GM10847 (cell line): ENCODE results near the gene HECTD4.

Experiments
- POLR2A ChIP-seq: IDR thresholded peaks from 2 replicates; pipeline ENCODE4 v1.6.1; 2011; ENCODE audit not compliant: insufficient read length; ENCODE audit errors: extremely low read depth

The HECTD4 gene

DNA sequence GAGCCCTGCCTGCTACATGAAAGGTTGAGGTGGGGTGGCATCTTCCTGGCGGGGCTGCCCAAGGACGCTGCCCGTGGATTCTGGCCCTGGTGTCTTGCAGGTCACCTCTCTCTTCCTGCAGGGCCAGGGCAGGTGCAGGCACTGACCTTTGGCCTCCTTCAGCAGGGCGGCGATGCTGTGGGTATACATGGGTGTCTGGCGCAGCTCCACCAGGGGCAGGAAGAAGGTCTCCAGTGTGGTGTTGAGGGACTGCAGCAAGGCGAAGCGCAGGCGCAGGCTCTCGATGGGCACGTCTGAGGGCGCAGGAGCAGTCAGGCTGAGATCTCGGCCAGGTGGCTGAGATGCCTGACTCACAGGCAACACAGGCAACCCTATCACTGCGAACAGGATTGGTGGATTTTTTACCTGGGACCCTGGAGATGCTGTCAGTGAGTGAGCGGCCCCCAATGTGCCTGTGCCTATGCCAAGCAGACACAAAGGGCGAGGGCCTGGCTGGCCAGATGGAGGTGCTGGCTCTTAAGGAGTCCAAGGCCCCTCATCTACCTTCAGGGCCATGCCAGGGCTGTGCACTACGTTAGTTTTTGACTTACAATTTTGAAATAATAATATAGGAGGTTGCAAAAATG lies 211.1 kb downstream of the HECTD4 start:
- TF ChIP-seq POLR2A: no peak

DNA sequence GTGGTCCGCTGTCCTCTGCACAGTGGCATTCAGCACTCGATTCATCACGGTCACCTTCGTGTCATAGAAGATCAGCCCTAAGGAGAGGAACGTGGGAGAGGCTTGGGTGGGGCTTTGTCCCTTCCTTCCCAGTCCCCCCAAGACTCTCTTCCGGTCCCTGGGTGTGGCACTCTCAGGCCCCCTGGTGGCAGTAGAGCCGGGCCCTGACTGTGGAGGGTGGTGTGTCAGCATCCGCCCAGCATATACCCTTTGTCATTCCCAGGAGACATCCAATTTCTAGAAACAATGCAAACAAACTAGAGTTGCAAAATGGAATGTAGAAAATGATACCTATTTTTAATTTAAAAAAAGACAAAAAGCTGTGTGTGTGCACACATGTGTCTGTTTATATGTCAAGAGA lies 211.9 kb downstream of the HECTD4 start:
- TF ChIP-seq POLR2A: no peak

DNA sequence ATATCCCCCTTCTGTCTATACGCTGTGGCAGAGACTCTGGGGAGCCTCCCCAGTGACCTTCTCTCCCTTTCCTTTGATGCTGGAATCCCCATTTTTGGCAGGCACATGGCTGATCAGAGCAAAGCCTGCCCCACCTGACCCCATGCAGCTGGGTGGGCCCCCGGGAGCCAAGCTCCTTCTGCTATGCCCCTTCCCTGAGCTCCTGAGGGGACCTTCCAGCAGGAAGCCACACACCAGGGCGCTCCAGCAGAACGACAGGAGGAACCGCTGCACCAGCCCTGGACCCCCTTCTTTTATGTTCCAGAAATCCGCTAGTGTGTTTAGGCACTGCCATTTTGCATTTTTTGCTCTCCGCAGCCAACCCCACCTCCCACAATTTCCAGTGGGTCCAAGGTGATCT lies 212.3 kb downstream of the HECTD4 start:
- no peak for TF ChIP-seq POLR2A

DNA sequence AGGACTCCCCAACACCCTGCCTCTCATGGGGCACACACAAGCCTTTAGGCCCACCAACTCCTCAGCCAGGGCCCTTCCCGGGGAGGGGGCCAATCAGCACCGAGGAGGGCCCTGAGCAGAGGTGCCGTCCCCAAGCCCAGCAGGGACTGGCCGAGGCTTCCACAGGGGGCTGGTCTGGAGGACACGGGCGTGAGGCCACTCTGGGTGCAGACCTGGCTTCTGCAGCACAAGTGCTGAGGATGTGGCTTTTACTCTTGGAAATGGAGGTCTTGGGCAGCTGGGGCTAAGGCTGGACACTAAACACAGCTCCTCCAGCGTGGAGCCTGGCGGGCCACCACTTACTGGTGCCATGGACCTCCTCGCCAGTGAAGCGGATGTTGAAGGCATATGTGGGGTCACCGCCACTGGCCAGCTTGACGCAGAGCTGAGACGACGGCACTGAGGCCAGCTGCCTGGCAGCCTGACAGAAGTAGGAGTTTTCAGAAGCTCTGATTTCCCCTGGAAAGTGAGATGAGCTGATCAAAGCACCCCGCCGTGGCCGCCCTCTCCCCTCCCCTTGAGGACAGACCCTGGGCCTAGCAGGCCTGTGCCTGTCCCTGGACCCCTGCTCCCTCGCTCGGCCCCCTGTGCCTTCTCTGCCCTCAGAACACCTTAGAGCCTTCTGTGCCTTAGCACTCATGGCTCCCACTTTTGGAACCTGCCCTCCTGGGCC lies 212.9 kb downstream of the HECTD4 start:
- TF ChIP-seq POLR2A: no peak

DNA sequence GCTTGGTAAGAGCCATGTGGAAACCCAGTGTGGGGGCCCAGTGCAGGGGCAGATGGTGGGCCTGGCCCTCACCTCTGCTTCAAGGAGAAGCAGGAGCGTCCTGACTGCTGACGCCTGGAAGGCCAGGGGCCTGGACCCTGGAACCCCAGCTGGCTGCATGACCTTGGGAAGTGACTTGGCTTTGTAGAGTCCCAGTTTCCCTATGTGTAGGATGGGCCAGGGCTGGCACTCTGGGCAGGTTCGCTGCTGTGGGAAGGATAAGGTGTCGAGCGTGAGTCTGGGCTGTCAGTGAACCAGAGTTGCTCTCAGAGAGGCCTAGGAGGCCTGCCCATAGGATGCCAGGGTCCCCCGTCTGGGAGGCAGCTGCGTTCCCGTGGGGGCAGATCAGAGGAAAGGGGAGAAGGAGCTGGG lies 213.7 kb downstream of the HECTD4 start:
- no peak for TF ChIP-seq POLR2A

DNA sequence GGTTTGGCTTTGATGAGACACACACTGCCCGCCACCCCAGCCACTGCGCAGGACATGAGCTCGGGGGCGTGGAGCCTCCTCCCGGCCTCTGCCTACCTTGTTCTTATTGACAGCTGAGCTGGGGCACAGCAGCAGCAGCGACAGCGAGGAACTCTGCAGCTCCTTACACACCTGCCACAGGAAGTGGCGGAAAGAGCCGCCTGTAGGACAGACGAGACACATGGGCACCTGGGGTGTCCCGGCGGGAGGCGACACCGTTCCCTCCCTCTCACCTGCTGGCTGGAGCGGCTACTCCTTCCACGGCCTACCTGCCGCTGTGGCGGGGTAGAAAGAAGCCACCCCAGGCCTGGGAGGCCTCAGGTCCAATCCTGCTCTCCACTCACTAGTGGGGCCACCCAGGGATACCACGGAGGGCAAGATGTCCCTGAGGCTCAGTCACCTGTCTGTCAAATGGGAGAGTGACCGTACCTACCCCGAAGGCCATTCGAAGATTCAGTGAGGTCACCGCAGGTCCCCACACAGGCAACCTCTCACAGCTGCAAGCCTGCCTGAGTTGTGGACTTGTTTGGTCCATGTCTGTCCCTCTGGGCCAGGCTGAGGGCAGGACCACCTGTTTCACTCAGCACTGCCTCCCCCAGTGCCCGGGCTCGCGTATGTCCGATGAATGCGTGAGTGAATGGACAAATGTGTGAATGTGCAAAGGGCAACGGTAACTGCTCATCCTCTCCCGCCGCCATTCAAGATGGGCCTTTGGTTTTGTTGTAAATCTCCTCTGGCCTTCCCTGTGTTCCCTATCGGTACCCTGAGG lies 214.3 kb downstream of the HECTD4 start:
- no peak for TF ChIP-seq POLR2A

DNA sequence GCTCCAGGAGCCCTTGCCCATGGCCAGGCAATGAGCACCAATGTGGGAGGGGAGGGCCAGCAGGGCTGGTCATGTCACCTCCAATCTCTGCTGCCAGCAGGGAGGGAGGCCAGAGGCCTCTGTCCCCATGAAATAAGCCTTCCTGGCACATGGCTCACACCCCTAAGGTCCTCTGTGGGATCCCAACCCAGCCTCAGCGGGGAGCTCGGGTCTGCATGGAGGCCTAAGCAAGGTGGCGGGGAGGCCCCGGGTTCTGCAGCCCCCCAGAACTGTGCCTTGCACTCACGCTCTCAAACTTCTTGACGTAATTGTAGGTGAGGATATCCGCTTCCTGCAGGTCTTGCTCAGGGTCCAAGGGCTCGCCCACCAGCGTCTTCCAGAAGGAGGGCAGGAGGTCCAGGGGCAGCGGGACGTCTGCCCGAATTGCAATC lies 215.2 kb downstream of the HECTD4 start:
- TF ChIP-seq POLR2A: no peak

DNA sequence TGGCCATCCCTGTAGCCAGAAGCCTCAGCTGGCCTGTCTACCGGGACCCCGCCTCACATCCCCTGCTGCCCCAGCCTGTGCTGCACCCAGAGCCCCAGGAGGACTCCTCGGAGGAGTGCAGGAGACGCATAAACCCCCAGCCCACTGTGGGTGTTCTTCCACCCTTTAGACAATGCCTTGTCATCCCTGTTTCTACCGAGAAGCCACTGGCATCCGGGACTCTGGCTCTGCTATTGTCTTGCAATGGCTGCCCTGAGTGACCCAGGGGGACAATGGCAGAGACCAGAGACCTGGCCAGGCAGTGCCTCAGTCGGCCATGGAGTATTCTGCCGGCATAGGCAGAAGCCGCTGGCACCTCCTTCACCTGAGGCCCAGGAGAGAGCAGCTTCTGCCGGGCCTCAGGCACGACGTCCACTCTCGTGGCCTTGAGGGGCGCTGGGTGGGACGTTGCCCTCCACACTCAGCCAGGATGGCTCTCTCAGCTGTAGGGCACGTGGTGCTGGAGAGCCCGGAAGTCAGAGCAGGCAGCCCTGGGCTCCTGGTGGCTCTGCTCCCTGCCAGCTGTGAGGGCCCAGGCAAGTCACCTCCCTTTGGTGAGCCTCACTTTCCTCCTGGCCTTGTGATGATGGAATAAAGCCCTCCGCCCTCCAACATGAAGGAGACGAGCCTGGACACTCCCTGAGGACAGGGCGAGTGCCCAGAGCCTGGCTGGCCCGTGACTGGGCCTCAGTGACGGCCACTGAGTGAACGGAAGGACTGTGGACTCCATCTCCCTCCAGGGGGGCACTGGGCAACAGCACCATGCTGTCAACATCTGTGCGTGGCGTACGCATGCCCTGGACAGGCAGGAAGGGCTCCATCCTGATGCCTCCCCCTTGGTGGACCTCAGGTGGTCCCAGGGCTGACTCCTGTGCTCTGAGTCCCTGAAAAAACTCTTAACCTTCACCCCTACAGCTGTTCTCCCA lies 215.9 kb downstream of the HECTD4 start:
- TF ChIP-seq POLR2A: no peak

DNA sequence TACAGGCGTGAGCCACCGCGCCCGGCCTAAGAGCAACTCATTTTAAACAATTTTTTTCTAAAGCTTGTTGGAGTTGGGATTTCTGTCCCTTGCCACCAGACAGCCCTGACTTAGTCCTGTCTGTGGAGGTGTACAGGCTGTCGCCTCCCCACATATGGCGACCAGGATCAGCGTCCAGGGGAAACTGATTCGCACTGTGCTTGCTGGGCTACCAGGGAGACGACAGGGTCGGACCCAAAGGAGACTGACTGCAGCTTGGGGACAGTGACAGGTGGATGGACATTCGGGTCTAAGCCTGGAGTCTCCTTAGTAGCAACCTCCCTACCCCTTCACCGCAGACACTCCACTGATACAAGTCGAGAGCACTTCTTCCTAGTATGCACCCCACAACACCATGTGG lies 216.6 kb downstream of the HECTD4 start:
- no peak for TF ChIP-seq POLR2A

DNA sequence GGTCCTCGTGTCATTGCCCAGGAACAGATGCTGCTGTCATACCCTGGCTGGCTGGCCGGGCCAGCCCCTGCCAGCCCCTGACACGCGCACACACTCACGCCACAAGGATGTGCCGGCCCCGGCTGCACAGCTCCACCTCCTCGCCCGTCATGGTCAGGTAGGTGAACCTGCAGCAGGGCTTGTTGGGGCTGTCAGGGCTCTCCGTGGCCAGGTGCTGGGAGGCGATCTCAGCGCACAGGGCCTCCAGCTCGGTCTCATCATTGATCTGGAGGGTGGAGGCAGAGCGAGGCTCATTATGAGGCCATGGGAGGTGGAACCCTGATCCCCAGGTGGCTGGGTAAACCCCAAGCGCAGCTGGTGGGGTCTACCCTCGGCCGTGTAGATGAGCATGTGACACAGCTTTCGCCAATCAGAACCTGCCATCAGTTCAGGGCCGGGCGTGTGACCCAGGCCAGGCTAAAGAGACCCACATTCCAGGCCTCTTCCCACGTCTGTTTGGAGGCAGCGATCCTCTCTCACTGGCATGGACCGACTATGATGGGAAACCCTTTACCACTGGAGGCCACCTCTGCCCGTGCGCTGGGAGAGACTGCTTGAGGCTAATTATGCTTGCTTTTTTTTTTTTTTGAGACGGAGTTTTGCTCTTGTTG lies 218.1 kb downstream of the HECTD4 start:
- TF ChIP-seq POLR2A: no peak

DNA sequence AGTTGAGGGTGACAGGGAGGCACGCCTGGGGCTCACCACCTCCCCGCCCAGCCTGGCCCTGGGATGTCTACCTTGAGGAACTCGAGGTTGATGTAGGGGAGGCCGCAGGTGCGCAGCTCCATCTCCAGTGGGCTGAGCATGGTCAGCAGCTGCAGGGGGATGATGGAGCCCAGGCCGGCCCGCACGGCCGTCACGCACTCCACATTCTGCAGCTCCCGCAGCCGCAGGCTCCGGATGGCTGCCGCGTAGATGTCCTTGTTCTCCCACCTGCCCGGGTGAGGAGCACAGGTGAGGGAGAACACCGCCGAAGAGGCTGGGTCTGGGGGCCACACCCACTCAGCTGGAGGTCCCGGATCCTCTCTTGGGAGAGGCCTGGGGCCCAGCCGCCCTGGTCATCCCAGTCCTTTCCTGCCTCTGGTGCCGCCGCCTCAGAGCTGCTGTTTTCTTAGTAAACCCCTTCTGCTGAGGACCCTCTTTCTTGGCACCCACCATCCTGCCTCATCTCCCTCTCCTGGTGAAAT lies 218.7 kb downstream of the HECTD4 start:
- TF ChIP-seq POLR2A: no peak

DNA sequence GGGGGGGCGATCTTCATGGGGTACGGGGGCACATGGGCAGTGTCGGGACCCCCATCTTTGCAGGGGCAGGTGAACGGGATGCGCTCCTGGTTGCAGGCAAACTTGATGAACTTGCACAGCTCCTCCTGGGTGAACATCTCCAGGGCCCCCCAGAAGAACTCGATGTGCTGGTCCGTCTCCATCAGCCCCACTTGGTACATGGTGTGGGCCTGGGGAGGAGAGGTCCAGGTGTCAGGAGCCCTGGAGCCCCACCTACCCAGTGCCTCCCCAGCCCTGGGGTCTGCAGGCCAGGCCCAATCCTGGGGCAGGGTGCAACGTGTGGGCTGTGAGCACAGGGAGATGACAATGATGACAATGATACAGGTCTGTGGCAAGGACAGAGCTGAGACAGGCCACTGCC lies 219.2 kb downstream of the HECTD4 start:
- no peak for TF ChIP-seq POLR2A

DNA sequence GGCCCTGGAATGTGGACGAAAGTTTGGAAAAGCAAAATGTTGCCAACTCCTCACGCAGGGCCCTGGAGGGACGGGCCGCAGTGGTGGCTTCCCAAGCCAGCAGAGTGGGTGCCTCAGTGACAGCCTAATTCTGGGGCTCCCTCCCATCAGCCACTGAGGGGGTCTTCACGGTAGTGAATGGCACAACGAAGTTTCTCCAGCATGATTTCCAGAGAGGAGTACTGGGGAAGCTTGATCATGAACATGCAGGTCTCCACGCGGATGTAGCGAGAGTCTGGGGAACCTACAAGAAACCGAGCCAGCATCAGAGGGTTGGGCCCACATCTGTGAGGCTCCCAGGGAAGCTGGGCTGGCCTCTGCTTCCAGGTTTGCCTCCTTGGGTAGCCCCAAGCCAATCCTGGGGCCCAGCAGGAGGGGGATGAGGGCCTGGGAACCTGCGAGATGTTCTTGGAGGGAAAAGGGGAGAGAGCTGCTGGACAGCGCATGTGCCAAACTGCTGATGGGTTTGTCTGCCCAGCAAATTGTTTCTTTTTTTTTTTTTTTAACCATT lies 219.9 kb downstream of the HECTD4 start:
- TF ChIP-seq POLR2A: no peak

DNA sequence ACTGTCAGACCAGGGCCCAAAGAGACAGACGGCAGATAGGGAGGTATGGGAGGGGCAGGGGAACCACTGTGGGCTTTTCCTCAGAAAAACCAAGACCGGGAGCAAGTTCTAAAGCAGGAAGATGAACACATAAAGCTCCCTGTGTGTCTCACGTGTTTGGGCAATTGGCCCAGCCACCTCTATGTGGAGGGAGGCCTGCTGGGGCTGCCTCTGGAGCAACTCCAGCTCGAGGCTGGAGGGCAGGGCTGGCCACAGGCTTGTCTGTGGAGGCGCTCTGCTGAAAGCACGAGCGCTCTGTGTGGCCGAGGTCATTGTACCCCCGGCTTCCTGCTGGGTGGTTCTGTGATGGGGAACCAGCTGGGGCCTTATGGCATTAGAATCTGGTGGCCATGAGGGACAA lies 220.5 kb downstream of the HECTD4 start:
- no peak for TF ChIP-seq POLR2A
